GM21529 (cell line): ENCODE data around the gene AADACL3.

Source experiments
- ATAC-seq: cut with Tn5 transposase; IDR thresholded peaks from one replicate; pipeline ENCODE4 v1.9.1; 2021; ENCODE audit not compliant: unreplicated experiment

Gene AADACL3

DNA sequence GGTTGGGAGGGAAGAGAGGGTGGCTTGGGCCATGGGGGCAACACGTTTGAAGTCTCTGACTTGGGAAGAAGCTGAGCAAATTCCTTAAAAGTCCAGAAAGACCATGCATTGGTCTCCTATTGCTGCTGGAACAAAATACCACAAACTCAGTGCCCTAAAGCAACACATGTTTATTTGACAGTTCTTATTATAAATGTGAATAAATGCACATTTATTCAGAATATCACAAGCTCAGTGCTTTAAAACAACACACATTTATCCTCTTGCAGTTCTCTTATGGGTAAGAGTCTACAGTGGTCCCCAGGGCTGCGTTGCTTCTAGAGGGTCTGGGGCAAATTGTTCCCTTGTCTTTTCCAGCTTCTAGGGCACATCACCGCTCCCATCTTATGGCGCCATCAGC lies 47.6 kb downstream of the AADACL3 start:
- ATAC-seq = no peak

DNA sequence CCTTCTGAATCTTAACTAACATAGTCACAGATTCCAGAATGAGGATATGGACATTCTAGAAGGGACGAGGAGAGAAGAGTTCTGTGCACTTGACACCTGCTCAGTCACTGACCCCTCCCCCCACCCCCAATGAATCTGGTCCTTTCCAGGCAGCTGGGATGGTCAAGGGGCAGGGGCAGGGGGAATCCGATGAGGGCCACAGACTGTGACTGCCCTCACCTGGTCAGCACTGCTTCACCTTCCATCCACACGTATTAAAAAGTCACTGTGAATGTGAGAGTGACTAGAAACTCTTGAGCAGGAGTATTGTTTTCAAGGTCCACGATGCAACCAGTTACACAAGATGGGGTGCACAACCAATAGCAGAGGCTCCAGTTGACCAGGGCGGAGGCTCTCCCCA lies 48.1 kb downstream of the AADACL3 start:
- ATAC-seq = no peak

DNA sequence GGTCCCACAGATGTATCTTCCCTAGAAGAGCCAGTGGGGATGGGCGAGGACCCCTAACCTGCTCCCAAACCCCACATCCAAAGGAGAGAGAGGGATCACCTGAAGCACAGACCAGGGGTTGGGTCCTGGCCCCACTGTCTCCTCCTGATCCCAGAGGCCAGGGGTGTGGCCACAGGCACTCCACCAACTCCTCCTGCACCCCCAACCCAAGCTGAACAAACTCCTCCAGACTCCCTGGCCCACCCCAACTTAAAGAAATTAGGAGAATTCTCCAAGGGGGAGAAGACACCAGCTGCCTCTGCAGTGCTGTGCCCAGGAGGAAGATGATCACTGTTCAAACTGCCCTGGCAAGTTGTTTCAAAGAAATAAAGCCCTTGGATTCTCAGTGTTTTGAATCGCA lies 53.1 kb downstream of the AADACL3 start:
- ATAC-seq = no peak

DNA sequence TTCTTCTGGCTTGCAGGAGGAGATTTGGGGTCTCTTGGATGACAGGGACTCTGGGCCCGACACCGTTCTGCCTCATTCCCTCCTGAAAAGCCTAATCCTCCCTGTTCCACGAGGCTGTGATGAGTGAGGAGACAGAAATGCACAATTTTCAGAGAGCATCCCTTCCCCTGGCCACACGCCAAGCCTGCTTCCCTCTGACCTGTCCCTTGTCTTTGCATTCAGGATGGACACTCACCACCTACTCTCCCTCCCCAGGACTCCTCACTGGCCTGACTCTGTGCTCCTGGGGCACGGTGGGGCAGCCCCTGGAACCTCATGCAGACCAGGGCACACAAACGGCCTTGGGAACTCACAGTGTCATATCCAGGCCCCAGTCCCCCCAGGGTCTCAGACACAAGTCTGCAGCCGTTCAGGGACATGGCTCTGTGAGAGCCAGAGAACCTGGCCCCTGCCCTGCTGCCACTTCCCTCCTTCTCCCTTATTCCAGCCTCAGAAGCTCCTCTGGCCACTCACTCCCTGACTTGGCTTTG lies 54.1 kb downstream of the AADACL3 start:
- ATAC-seq = no peak

DNA sequence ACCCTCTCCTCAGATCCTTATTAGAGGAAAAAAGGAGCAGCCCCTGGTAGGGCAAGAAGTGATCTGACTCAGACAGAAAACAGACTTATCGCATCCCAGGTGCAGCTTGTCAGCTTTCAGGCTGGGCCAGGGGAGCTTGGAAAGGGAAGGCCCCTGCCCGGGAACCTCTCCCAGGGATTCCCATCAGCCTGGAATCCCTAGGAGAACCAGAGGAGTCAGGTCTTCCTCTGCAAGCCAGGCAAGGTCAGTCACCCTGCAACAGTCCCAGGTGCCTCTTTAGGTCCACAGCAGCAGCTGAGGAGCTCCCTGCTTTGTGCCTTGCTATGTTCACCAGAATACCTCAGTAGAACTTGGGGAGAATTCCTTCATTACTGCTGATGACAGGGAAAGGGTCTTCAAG lies 54.7 kb downstream of the AADACL3 start:
- no peak for ATAC-seq

DNA sequence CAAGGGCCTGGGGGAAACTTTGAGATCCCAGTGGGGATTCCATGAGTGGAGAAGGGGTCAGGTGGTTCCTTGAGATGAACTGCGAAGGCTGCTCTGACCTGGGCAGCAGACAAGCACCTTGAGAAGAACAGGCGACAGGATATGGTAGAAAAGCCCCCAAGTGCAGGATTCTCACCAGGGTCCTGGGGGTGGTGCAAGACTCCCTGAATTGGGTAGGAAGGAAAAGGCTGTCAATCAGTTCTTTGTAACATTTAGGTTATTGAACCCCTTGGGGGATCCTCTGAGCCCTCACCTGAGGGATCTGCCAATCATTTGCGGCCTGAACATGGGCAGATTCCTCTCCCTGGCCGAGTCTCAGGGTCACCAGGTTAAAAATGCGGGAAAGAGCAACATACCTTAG lies 55.3 kb downstream of the AADACL3 start:
- no peak for ATAC-seq

DNA sequence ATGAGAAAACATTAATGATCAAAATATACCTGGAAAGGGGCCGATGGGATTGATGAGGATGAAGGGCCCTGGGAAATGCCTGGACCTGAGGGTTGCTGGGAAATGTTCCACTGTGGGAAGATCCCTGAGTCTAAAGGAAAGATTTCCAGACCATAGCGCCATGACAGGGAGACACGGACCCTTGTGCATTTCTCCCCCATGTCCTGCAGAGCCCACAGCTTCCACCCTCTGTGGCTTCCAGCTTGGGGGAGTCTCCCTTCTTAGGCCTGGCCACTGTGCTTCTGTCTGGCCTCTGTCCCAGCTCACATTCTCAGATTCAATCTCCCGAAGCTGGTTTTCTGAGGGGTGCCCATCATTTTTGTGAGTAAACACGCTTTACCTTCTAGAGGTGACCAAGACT lies 56.6 kb downstream of the AADACL3 start:
- no peak for ATAC-seq

DNA sequence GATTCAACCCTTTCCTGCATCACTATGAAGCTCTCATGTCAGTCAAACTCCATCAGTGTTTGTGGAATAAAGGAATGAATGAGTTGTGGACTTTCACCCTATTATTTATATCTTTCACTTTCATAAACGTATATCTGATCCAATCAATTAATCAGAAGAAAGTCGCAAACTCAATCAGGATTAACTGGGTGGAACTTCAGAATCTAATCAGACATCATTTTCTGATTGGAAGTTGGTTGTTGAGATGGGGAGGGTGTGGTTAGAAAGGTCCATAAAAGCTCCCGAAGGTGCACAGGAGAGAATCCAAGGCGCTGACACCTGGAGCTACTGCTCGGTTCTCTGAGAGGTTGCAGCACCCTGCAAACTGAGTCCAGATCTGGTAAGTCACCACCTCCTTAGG lies 57.5 kb downstream of the AADACL3 start, which contains the start of gene PRAMEF12:
TSS of gene PRAMEF12 (plus strand) at position 301 of the 400 bp plus-strand sequence. CDS start 1,130 bp downstream, outside the sequence.
- no peak for ATAC-seq

DNA sequence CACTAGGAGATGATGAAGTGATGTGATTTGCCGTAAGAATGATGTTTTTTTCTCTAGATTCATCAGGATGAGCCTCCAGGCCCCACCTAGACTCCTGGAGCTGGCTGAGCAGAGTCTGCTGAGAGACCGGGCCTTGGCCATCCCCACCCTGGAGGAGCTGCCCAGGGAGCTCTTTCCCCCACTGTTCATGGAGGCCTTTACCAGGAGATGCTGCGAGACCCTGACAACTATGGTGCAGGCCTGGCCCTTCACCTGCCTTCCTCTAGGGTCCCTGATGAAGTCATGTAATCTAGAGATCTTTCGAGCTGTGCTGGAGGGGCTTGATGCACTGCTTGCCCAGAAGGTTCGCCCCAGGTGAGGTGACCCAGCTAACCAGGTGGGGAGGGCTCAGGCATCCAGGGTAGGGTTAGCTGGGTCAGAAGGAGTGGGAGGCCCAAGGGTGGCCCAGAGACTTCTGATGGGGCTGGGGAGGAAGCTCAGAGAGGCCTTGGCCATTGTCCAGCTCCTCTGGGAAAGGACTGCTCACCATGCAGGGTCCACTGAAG lies 59.0 kb downstream of the AADACL3 start:
- ATAC-seq = no peak

DNA sequence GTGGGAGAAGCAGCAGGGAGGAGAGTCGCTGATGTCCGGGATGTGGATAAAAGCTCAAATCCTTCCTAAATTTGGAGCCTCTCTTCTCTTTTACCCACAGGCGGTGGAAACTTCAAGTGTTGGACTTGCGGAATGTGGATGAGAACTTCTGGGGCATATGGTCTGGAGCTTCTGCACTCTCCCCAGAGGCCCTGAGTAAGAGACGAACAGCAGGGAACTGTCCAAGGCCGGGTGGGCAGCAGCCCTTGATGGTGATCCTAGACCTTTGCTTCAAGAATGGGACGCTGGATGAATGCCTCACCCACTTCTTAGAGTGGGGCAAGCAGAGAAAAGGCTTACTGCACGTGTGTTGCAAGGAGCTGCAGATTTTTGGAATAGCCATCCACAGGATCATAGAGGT lies 59.5 kb downstream of the AADACL3 start:
- ATAC-seq = no peak

DNA sequence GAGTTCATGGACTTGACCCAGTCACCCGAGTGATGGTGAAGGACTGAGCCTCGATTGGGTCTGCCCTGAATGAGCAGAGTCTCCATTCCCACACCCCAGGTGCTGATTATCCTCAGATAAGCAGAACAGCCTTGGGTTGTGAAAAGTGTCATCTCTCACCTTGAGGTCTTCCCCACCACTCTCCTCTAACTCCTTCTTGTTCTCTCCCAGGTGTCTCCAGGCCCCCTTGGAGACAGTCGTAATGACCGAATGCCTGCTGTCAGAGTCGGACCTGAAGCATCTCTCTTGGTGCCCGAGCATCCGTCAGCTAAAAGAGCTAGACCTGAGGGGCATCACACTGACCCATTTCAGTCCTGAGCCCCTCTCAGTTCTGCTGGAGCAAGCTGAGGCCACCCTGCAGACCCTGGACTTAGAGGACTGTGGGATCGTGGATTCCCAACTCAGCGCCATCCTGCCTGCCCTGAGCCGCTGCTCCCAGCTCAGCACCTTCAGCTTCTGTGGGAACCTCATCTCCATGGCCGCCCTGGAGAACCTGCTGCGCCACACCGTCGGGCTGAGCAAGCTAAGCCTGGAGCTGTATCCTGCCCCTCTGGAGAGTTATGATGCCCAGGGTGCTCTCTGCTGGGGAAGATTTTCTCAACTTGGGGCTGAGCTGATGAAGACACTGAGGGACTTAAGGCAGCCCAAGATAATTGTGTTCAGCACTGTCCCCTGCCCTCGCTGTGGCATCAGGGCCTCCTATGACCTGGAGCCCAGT lies 61.1 kb downstream of the AADACL3 start:
- no peak for ATAC-seq
